Immature natural killer cell (primary cell): ENCODE measurements around the gene MIPEP. TPM values are rescaled to one million over a fixed set of nuclear protein-coding genes. Genes with fewer than 3 reads are reported as not detected.
"Not testable (repeated sequence)": the region's sequence is repeated elsewhere in the genome, so short reads cannot be mapped to it uniquely, and the experiment has no call there.

Source experiments
- DNase-seq, 3 donors: peaks; one replicate each; pipeline ENCODE4 v3.0.0; 2022; ENCODE audit warnings: mixed read lengths in 1 of 3
- H3K27ac Mint-ChIP-seq, 6 donors: one replicate each; pipeline ENCODE4 v1.8.0; 2020; ENCODE audit warnings: mixed read lengths in 6 of 6, mild to moderate bottlenecking in 5 of 6, inconsistent platforms in 4 of 6, moderate library complexity in 3 of 6
- H3K27me3 Mint-ChIP-seq, 3 donors: one replicate each; pipeline ENCODE4 v1.8.0; 2020 to 2021; ENCODE audit warnings: low read depth in 3 of 3, mild to moderate bottlenecking in 3 of 3, mixed read lengths in 3 of 3, moderate library complexity in 3 of 3, inconsistent platforms in 1 of 3
- H3K36me3 Mint-ChIP-seq, 3 donors: one replicate each; pipeline ENCODE4 v1.8.0; 2020; ENCODE audit warnings: mixed read lengths in 3 of 3, inconsistent platforms in 2 of 3, mild to moderate bottlenecking in 2 of 3
- H3K4me1 Mint-ChIP-seq, 2 donors: one replicate each; pipeline ENCODE4 v1.8.0; 2020; ENCODE audit warnings: inconsistent platforms in 2 of 2, mild to moderate bottlenecking in 2 of 2, mixed read lengths in 2 of 2, moderate library complexity in 1 of 2
- H3K4me3 Mint-ChIP-seq, 5 donors: one replicate each; pipeline ENCODE4 v1.8.0; 2020; ENCODE audit warnings: mild to moderate bottlenecking in 5 of 5, mixed read lengths in 5 of 5, inconsistent platforms in 3 of 5, moderate library complexity in 3 of 5
- H3K9me3 Mint-ChIP-seq, 6 donors: one replicate each; pipeline ENCODE4 v1.8.0; 2020; ENCODE audit warnings: mild to moderate bottlenecking in 6 of 6, mixed read lengths in 6 of 6, inconsistent platforms in 4 of 6, moderate library complexity in 3 of 6
- polyA plus RNA-seq, 3 donors: library from polyadenylated mRNA; unstranded; fragments of 300-500 nt; fragmentation: Illumina TruSeq; gene quantifications; one replicate each; pipeline ENCODE4 v1.2.3, GENCODE V29; 2021

MIPEP gene
- polyA plus RNA-seq, 3 donors from 2014 or later: 9.3 to 20.5 (median 14.3) TPM

GRCh38 chr13:23763318-23763717 is 125.9 kb downstream of the MIPEP start:
- H3K27me3 Mint-ChIP-seq: peaks cover 0 to 1% (median 0%) of the 10 kb centered on the region in 3 donors
- no peak for DNase-seq

GRCh38 chr13:23761760-23762159 is 127.4 kb downstream of the MIPEP start:
- H3K27me3 Mint-ChIP-seq, H3K4me1 Mint-ChIP-seq, H3K36me3 Mint-ChIP-seq, H3K27ac Mint-ChIP-seq, DNase-seq, H3K4me3 Mint-ChIP-seq, H3K9me3 Mint-ChIP-seq: not testable (repeated sequence)

More at GRCh38 chr13:23763318-23763717, 125.9 kb downstream of the MIPEP start:
- no peaks in the 10 kb centered on the region for H3K4me1 Mint-ChIP-seq
- no peaks in the 10 kb centered on the region for H3K9me3 Mint-ChIP-seq
- no peak overlapping the region for H3K27ac Mint-ChIP-seq
- H3K36me3 Mint-ChIP-seq: peaks cover 0 to 3% (median 0%) of the 10 kb centered on the region in 3 donors
- H3K4me3 Mint-ChIP-seq: no peak overlapping the region

GRCh38 chr13:23760000-23760399 is 129.2 kb downstream of the MIPEP start:
- Mint-ChIP-seq H3K4me1 (no peaks in the 10 kb centered on the region), H3K36me3 (peaks cover under 1 to 4% (median 1%) of the 10 kb centered on the region in 3 donors), H3K9me3 (no peaks in the 10 kb centered on the region), H3K27ac (no peak overlapping the region), H3K4me3 (no peak overlapping the region), H3K27me3 (peaks cover 0 to 1% (median 0%) of the 10 kb centered on the region in 3 donors)
- DNase-seq: no peak

DNA sequence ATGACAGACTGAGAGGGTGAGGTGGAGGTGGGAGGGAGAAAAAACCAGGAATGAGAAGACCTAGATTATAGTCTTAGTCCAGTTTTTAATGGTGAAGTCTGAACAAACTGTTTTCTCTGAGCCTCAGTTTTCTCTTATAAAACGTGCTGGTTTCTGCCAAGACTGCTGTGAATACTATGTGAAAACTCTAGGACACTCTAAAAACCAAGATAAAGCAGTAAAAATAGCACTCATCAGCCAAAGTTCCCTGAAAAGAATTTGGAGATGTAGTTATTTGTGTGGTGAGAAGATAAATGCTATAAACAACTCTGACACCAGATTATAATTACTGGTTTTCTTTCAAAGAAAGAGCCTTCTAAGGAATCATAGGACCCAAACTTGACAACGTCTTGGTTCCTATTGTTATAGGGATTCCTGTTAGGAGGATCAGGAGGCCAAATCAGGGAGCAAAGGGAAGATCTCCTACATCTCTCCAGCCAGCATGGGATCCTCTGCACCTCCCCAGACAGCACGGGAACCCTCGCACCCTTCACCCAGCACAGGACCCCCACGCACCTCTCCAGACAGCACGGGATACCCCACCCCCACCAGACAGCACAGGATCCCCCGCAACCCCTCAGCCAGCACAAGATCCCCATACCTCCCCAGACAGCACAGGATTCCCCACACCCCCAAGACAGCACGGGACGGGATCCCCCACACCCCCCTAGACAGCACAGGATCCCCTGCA is 130.2 kb downstream of the MIPEP start:
- no peak for DNase-seq
- Mint-ChIP-seq H3K27ac (no peak overlapping the region), H3K4me3 (no peak overlapping the region), H3K9me3 (no peaks in the 10 kb centered on the region), H3K4me1 (no peaks in the 10 kb centered on the region), H3K27me3 (peaks cover 0 to 3% (median 0%) of the 10 kb centered on the region in 3 donors), H3K36me3 (peaks cover 5 to 8% (median 6%) of the 10 kb centered on the region in 3 donors)

- Mint-ChIP-seq H3K36me3 (peaks cover 5 to 12% (median 11%) of the 10 kb centered on the region in 3 donors), H3K27ac (peak overlapping the region in 3 of 6 donors; percentile 12 to 73 (median 32)), H3K4me3 (no peak overlapping the region), H3K4me1 (no peaks in the 10 kb centered on the region), H3K27me3 (peaks cover 0 to 3% (median 0%) of the 10 kb centered on the region in 3 donors), H3K9me3 (no peaks in the 10 kb centered on the region)
- no peak for DNase-seq
These were observed 134.2 kb downstream of the MIPEP start for GRCh38 chr13:23754997-23755396.

DNA sequence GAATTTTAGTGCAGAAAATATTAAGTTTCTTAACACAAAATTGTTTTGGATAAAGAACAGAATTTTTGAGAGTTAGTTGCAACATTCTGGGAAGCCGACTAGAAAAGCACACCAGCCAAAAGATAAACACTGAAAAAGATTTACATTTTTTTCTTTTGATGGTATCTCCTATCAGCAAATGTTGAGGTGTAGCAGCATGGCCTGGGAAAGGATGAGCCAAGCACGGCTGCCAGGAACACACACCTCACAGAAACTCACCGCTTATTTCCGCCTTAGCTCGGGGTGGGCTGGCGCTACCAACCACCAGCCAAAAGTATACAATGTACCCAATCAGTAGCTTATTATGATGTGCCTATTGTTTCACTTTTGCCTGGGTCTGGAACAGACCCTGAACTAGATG is 134.7 kb downstream of the MIPEP start:
- Mint-ChIP-seq H3K4me1 (no peaks in the 10 kb centered on the region), H3K9me3 (no peaks in the 10 kb centered on the region), H3K27me3 (peaks cover 0 to 3% (median 0%) of the 10 kb centered on the region in 3 donors), H3K36me3 (peaks cover 5 to 12% (median 11%) of the 10 kb centered on the region in 3 donors), H3K27ac (peak overlapping the region in 3 of 6 donors; percentile 12 to 73 (median 32)), H3K4me3 (no peak overlapping the region)
- DNase-seq: no peak

GRCh38 chr13:23753458-23753857 is 135.7 kb downstream of the MIPEP start:
- no peak overlapping the region for H3K4me3 Mint-ChIP-seq
- DNase-seq: no peak
- H3K4me1 Mint-ChIP-seq: no peaks in the 10 kb centered on the region
- H3K9me3 Mint-ChIP-seq: no peaks in the 10 kb centered on the region
- H3K27ac Mint-ChIP-seq: no peak overlapping the region
- peaks cover 0 to 2% (median 0%) of the 10 kb centered on the region in 3 donors for H3K27me3 Mint-ChIP-seq
- H3K36me3 Mint-ChIP-seq: peaks cover 5 to 12% (median 11%) of the 10 kb centered on the region in 3 donors

GRCh38 chr13:23752111-23753001 is 136.8 kb downstream of the MIPEP start:
- no peak for DNase-seq
- no peak overlapping the region for H3K27ac Mint-ChIP-seq
- H3K4me3 Mint-ChIP-seq: no peak overlapping the region
- H3K36me3 Mint-ChIP-seq: peaks cover 6 to 12% (median 11%) of the 10 kb centered on the region in 3 donors
- no peaks in the 10 kb centered on the region for H3K4me1 Mint-ChIP-seq
- peaks cover 0 to 2% (median under 1%) of the 10 kb centered on the region in 3 donors for H3K27me3 Mint-ChIP-seq
- no peaks in the 10 kb centered on the region for H3K9me3 Mint-ChIP-seq

GRCh38 chr13:23751195-23751594 is 138.0 kb downstream of the MIPEP start:
- Mint-ChIP-seq H3K4me1 (no peaks in the 10 kb centered on the region), H3K9me3 (no peaks in the 10 kb centered on the region), H3K27me3 (peaks cover 0 to 2% (median 2%) of the 10 kb centered on the region in 3 donors), H3K36me3 (peaks cover 9 to 12% (median 11%) of the 10 kb centered on the region in 3 donors), H3K4me3 (no peak overlapping the region), H3K27ac (no peak overlapping the region)
- DNase-seq: no peak

GRCh38 chr13:23750383-23751121 is 138.6 kb downstream of the MIPEP start:
- no peak overlapping the region for H3K27ac Mint-ChIP-seq
- H3K9me3 Mint-ChIP-seq: no peaks in the 10 kb centered on the region
- H3K36me3 Mint-ChIP-seq: peaks cover 9 to 12% (median 11%) of the 10 kb centered on the region in 3 donors
- DNase-seq: no peak
- no peaks in the 10 kb centered on the region for H3K4me1 Mint-ChIP-seq
- no peak overlapping the region for H3K4me3 Mint-ChIP-seq
- peaks cover 0 to 2% (median 2%) of the 10 kb centered on the region in 3 donors for H3K27me3 Mint-ChIP-seq

DNA sequence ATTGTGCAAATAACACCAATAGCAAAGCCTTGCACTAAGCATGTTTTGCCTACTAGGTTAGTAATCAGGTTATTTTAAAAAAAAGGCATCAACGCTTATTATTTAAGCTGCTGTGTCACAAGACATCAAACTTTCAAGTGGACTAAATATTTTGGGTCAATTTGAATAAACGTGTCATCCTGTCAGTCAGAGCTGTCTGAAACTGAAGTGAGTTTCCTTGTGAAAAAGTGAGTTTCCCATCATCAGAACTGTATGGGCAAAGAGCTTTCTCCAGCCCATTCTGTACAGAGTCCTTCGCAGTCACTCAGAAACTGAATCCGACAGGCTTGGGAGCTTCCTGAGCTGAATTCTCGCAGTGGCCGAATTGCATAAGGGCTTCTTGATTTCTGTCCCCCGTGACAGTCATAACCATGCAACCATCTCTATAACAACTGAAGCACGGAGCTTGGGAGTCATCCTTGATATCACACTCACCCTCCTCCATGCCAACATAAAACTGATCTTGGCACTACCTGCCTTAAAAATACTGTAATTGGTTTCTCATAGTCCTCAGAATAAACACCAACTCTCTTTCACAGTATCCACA is 139.8 kb downstream of the MIPEP start:
- Mint-ChIP-seq H3K4me3 (no peak overlapping the region), H3K4me1 (no peaks in the 10 kb centered on the region), H3K36me3 (peaks cover 3 to 6% (median 4%) of the 10 kb centered on the region in 3 donors), H3K27me3 (peaks cover 0 to 2% (median 0%) of the 10 kb centered on the region in 3 donors), H3K9me3 (no peaks in the 10 kb centered on the region), H3K27ac (no peak overlapping the region)
- no peak for DNase-seq

DNA sequence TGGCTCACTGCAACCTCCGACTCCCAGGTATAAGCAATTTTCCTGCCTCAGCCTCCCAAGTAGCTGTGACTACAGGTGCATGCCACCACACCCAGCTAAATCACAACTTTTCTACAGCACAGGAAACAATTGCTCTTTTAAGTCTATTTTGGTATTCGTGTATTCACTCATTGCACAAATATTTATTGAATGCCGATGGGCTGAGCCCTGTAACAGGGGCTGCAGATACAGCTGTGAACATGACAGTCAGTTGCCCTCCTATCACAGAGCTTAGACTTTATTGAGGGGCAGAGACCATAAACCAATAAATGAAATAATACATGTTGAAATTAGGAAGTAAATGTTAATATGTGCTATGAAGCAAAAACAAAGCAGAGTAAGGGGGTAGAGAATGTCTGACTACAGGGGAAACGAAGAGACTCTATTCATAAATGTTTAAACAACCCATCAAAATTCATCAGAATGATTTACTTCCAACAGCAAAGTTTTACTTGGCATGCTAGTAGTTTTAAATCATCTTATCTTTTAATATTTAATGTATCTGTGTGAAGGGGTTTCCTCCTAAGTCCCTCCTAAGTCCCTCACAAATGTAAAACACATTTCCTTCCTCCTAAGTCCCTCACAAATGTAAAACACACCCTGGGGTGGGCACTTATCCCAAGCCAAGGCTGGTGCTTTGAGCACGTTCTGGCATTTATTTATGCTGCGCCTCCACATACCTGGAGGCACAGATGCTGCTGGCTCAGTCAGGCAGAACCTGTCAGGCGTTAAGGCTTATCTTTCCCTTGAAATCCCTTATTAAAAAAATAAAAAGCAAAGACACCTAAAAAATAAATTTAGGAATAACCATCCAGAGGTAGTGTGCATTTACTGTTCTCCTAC is 140.8 kb downstream of the MIPEP start:
- Mint-ChIP-seq H3K27me3 (peaks cover 0 to 2% (median 0%) of the 10 kb centered on the region in 3 donors), H3K4me1 (peaks cover 0 to 6% of the 10 kb centered on the region in 2 donors), H3K27ac (no peak overlapping the region), H3K4me3 (no peak overlapping the region), H3K9me3 (no peaks in the 10 kb centered on the region), H3K36me3 (peaks cover 3 to 6% (median 4%) of the 10 kb centered on the region in 3 donors)
- DNase-seq: no peak
